PC-3 (cell line): Measurements from ENCODE around the gene COL9A2. TPM values are rescaled to one million over a fixed set of nuclear protein-coding genes. Genes with fewer than 3 reads are reported as not detected.

ENCODE experiments used
- ATAC-seq: fragments of 200-7000 bp; cut with Tn5 transposase; 2 replicates; pipeline ENCODE4 v1.9.1; 2020; ENCODE audit warnings: mild to moderate bottlenecking, moderate library complexity
- BruUV-seq: library from RNA; stranded (reverse); fragments of 400-500 nt; replicated peaks from 2 replicates; lab custom pipeline; 2021; lab: Mats Ljungman, UMichigan
- CTCF ChIA-PET: fragments of 300-600 bp; sonication (Branson Sonifier 250); formaldehyde crosslinking; loops from one replicate; lab custom pipeline; 2022; ENCODE audit warnings: antibody characterized with exemption; lab: Charles Lee
- POLR2A ChIA-PET: fragments of 300-600 bp; sonication (Branson Sonifier 250); formaldehyde crosslinking; loops from one replicate; lab custom pipeline; 2022; ENCODE audit warnings: antibody characterized with exemption; ENCODE audit not compliant: unreplicated experiment; lab: Charles Lee
- DNase-seq: peaks from one replicate; pipeline ENCODE4 v3.0.0-alpha.2; 2015
- H2AFZ ChIP-seq: fragments of 300-600 bp; sonication (generic); 2 replicates; pipeline ENCODE4 v1.6.0; 2016; ENCODE audit warnings: antibody characterized with exemption, low read length
- H3F3A ChIP-seq: fragments of 300-600 bp; sonication (generic); one replicate; pipeline ENCODE4 v1.6.0; 2017; ENCODE audit warnings: antibody characterized with exemption, low read length, control low read depth, mild to moderate bottlenecking; ENCODE audit not compliant: unreplicated experiment
- H3K27ac ChIP-seq: fragments of 300-600 bp; sonication (generic); 2 replicates; pipeline ENCODE4 v1.5.1; 2016; ENCODE audit warnings: mild to moderate bottlenecking, low read length
- H3K27me3 ChIP-seq: fragments of 300-600 bp; sonication (generic); 2 replicates; pipeline ENCODE4 v1.6.1; 2016; ENCODE audit warnings: low read length, mixed read lengths
- H3K36me3 ChIP-seq: fragments of 300-600 bp; sonication (generic); 2 replicates; pipeline ENCODE4 v1.6.1; 2016; ENCODE audit warnings: low read depth, mixed run types, low read length, mixed read lengths
- H3K4me1 ChIP-seq: fragments of 300-600 bp; sonication (generic); 2 replicates; pipeline ENCODE4 v1.5.1; 2016; ENCODE audit warnings: low read length; ENCODE audit not compliant: insufficient read depth
- H3K4me2 ChIP-seq: fragments of 300-600 bp; sonication (generic); 2 replicates; pipeline ENCODE4 v1.6.0; 2016; ENCODE audit warnings: low read length
- H3K4me3 ChIP-seq: fragments of 300-600 bp; sonication (generic); 2 replicates; pipeline ENCODE4 v1.5.1; 2016; ENCODE audit warnings: mild to moderate bottlenecking, low read length, mixed read lengths
- H3K79me2 ChIP-seq: fragments of 300-600 bp; sonication (generic); 2 replicates; pipeline ENCODE4 v1.6.1; 2017; ENCODE audit warnings: low read length, mixed read lengths
- H3K9ac ChIP-seq: fragments of 300-600 bp; sonication (generic); 2 replicates; pipeline ENCODE4 v1.6.0; 2016; ENCODE audit warnings: mild to moderate bottlenecking, low read length
- H3K9me2 ChIP-seq: fragments of 300-600 bp; sonication (generic); replicated peaks from 2 replicates; pipeline ENCODE4 v1.6.1; 2016; ENCODE audit warnings: mixed run types, low read length, mixed read lengths
- H3K9me3 ChIP-seq: fragments of 300-600 bp; sonication (generic); 2 replicates; pipeline ENCODE4 v1.6.1; 2016; ENCODE audit warnings: low read length, mixed read lengths
- H4K20me1 ChIP-seq: fragments of 300-600 bp; sonication (generic); 2 replicates; pipeline ENCODE4 v1.6.1; 2016; ENCODE audit warnings: low read length, mixed read lengths
- EZH2 ChIP-seq: fragments of 300-600 bp; sonication (generic); IDR thresholded peaks from one replicate; pipeline ENCODE4 v1.6.1; 2017; ENCODE audit warnings: antibody characterized with exemption, mild to moderate bottlenecking, low read length; ENCODE audit not compliant: unreplicated experiment
- EZH2phosphoT487 ChIP-seq: fragments of 300-600 bp; sonication (generic); IDR thresholded peaks from 2 replicates; pipeline ENCODE4 v1.6.1; 2018; ENCODE audit warnings: mild to moderate bottlenecking, antibody characterized with exemption, low read length, borderline replicate concordance
- intact Hi-C: fragments of 100-400 bp; cut with micrococcal nuclease; formaldehyde crosslinking; loops from 2 replicates; pipeline ENCODE4 v1.9.0; 2023
- total RNA-seq: library from RNA; depleted of rRNA; stranded (reverse); fragments of >200 nt; gene quantifications from 2 replicates; pipeline ENCODE4 v1.2.3, GENCODE V29; 2014
- TF ChIP-seq, protein P1 (sequence below): fragments of 300-600 bp; sonication (generic); conservative IDR thresholded peaks from 2 replicates; pipeline ENCODE4 v1.5.1; 2017; ENCODE audit warnings: antibody characterized with exemption, low read depth, mild to moderate bottlenecking, low read length

COL9A2 gene
- total RNA-seq, 1 experiment from 2014 or later = 4.4 TPM

DNA sequence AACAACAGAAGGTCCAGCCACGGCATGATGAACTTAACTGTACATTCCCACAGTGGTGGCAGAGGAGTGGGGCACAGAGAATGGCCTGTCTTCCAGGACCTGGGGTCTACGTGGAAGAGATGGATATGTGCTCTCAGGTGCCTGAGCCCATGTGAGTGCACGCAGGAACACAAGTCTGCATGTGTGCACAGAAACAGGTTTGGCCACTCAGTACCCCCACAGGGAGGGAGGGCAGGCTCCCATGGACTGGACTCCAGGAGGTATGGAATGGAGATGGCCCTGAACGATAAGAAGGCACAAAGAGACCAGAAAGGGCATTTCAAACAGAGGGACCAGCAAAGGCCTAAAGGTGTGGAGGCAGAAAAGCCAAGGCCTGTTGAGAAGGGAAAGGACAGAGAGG lies 10.8 kb downstream of the COL9A2 start:
- no peaks in the 10 kb centered on the region for H3K9me3 ChIP-seq
- H3K4me1 ChIP-seq = peaks cover 7% of the 10 kb centered on the region; the same call in 1 of the 2 replicates
- no TSS peak for BruUV-seq
- no peaks in the 10 kb centered on the region for H3K27me3 ChIP-seq
- H2AFZ ChIP-seq = no peak overlapping the region
- no peak overlapping the region for H3K9ac ChIP-seq
- H3K4me3 ChIP-seq = no peak overlapping the region
- ChIA-PET CTCF (interaction anchor here (1.3 kb wide), 1 partner anchor 153 kb away, joined by 3 read pairs; no protein-coding TSS in a partner anchor), POLR2A (no interaction called here)
- intact Hi-C loops = no loop called here
- DNase-seq (peak; percentile 20), ATAC-seq (no peak)
- H4K20me1 ChIP-seq = no peaks in the 10 kb centered on the region
- no peaks in the 10 kb centered on the region for H3K36me3 ChIP-seq
- H3K9me2 ChIP-seq = no peaks in the 10 kb centered on the region
- TF ChIP-seq EZH2phosphoT487 (no peak), EZH2 (no peak)
- TF ChIP-seq, protein P1, sequence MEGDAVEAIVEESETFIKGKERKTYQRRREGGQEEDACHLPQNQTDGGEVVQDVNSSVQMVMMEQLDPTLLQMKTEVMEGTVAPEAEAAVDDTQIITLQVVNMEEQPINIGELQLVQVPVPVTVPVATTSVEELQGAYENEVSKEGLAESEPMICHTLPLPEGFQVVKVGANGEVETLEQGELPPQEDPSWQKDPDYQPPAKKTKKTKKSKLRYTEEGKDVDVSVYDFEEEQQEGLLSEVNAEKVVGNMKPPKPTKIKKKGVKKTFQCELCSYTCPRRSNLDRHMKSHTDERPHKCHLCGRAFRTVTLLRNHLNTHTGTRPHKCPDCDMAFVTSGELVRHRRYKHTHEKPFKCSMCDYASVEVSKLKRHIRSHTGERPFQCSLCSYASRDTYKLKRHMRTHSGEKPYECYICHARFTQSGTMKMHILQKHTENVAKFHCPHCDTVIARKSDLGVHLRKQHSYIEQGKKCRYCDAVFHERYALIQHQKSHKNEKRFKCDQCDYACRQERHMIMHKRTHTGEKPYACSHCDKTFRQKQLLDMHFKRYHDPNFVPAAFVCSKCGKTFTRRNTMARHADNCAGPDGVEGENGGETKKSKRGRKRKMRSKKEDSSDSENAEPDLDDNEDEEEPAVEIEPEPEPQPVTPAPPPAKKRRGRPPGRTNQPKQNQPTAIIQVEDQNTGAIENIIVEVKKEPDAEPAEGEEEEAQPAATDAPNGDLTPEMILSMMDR = no peak
- no peak overlapping the region for H3K4me2 ChIP-seq
- no peaks in the 10 kb centered on the region for H3F3A ChIP-seq
- H3K27ac ChIP-seq = no peak overlapping the region
- no peaks in the 10 kb centered on the region for H3K79me2 ChIP-seq

DNA sequence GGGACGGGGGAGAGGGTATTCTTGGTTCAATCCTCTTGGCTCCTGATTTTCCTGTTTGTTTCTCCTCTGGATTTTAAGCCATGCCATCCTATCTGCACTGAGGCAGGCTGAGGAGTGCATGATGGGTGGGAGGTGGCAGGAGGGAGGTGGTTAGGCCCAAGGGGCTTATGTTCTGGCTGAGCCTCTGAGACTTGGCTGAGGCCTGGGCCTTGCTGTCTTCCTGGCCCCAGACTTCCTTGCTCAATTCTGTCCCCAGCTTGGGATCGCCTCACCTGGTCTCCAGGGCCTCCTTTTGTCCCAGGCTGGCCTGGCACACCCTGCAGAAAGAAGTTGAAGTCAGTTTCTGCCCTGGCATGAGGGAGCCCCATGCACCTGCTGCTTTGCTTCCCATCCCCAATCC lies 11.2 kb downstream of the COL9A2 start:
- Histone ChIP-seq H3K36me3 (no peaks in the 10 kb centered on the region), H3K27ac (no peak overlapping the region), H4K20me1 (no peaks in the 10 kb centered on the region), H3K4me1 (peaks cover 7% of the 10 kb centered on the region; the same call in 1 of the 2 replicates), H3K4me2 (no peak overlapping the region), H3K79me2 (no peaks in the 10 kb centered on the region), H3K27me3 (no peaks in the 10 kb centered on the region), H3K9me3 (no peaks in the 10 kb centered on the region), H3F3A (no peaks in the 10 kb centered on the region), H3K4me3 (no peak overlapping the region), H2AFZ (no peak overlapping the region), H3K9me2 (no peaks in the 10 kb centered on the region), H3K9ac (no peak overlapping the region)
- BruUV-seq = no TSS peak
- DNase-seq (no peak), ATAC-seq (no peak)
- TF ChIP-seq EZH2phosphoT487 (no peak), EZH2 (no peak)
- TF ChIP-seq, protein P1 = no peak
- intact Hi-C loops = loop anchor here (2.0 kb wide), 1 partner anchor 153 kb away; no protein-coding TSS in a partner anchor
- CTCF ChIA-PET = interaction anchor here (0.5 to 1.3 kb wide), 3 partner anchors 152 to 227 kb away, joined by 3 to 7 read pairs (median 3); no protein-coding TSS in a partner anchor
- POLR2A ChIA-PET = interaction anchor here (0.6 kb wide), 1 partner anchor 155 kb away, joined by 7 read pairs; no protein-coding TSS in a partner anchor

DNA sequence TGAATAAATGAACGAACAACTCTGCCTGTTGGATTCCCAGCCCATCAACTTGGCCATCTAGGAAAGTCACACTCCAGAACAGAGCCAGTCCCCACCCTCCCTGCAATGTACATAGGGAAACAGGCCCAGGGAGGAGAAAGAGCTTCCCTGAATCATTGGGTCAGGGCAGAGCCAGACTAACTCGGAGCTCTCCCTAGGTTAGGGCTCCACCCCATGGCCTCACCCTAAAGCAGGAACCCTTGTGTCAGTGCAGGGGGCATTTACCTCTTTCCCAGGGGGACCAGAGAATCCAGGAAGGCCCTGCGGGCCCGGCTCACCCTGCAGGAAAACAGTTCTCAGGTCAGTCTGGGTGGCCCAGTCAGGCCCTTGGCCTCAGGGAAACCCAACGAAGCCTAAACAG lies 11.6 kb downstream of the COL9A2 start:
- Histone ChIP-seq H2AFZ (no peak overlapping the region), H3K9me3 (no peaks in the 10 kb centered on the region), H3K27ac (no peak overlapping the region), H3F3A (no peaks in the 10 kb centered on the region), H3K9ac (no peak overlapping the region), H3K4me3 (no peak overlapping the region), H3K79me2 (no peaks in the 10 kb centered on the region), H3K4me1 (peaks cover 7% of the 10 kb centered on the region; the same call in 1 of the 2 replicates), H3K36me3 (no peaks in the 10 kb centered on the region), H3K4me2 (no peak overlapping the region), H3K9me2 (no peaks in the 10 kb centered on the region), H4K20me1 (no peaks in the 10 kb centered on the region), H3K27me3 (no peaks in the 10 kb centered on the region)
- peak; percentile 51 for DNase-seq
- intact Hi-C loops = loop anchor here (2.0 kb wide), 1 partner anchor 153 kb away; no protein-coding TSS in a partner anchor
- TF ChIP-seq, protein P1 = peak; percentile 43; the same call in 1 of the 2 replicates
- no peak for TF ChIP-seq EZH2
- ChIA-PET POLR2A (interaction anchor here (0.6 kb wide), 1 partner anchor 155 kb away, joined by 7 read pairs; no protein-coding TSS in a partner anchor), CTCF (interaction anchor here (0.5 to 1.3 kb wide), 3 partner anchors 152 to 227 kb away, joined by 3 to 7 read pairs (median 3); no protein-coding TSS in a partner anchor)
- BruUV-seq = no TSS peak
- ATAC-seq = peak; percentile 82
